ENCODE data around the gene RACGAP1. TPM values are rescaled to one million over a fixed set of nuclear protein-coding genes. Genes with fewer than 3 reads are reported as not detected.

RACGAP1 gene
- total and polyA plus RNA-seq, 2 of the 8 experiments (the other 6 are each of a cell fraction or from before 2014, with no cell fraction given), result 18.0 to 66.3 TPM

GRCh38 chr12:50051101-50051806 lies 26.0 kb upstream of the RACGAP1 start:
- H3K23me2 ChIP-seq (ENCODE audit: low read depth, low read length), result peaks cover 8% of the 10 kb centered on the region; the same call in 1 of the 2 replicates
- no peak overlapping the region for H3K9ac ChIP-seq (replicated peaks in 1 of 4; ENCODE audit: extremely low read depth in 1 of 4, low read depth in 3 of 4, low read length in 3 of 4)
- no peak overlapping the region for H2AFZ ChIP-seq (ENCODE audit: low read length)
- H2AK5ac ChIP-seq (ENCODE audit: low read depth, low read length), result 0 out of 2 replicates have a peak overlapping the region, but pooled peaks have one; percentile 34
- H2BK15ac ChIP-seq (ENCODE audit: low read length), result no peak overlapping the region
- H3K36me3 ChIP-seq (ENCODE audit: control insufficient read depth in 2 of 4, insufficient read depth in 4 of 4, low read length in 3 of 4), result no peaks in the 10 kb centered on the region
- peak overlapping the region; percentile 62 to 85 for H3K4me2 ChIP-seq (ENCODE audit: insufficient read depth in 1 of 2, low read depth in 2 of 2, low read length in 2 of 2)
- TF ChIP-seq POLR2AphosphoS5 (IDR thresholded peaks at IDR 0.05; ENCODE audit: low read depth, low read length) (no peak), TAF1 (IDR thresholded peaks at IDR 0.05; ENCODE audit: low read depth, low read length) (0 out of 2 replicates have a peak, but pooled peaks have one; percentile 15), TBP (IDR thresholded peaks at IDR 0.05; ENCODE audit: low read depth, low read length) (no peak), RFX5 (IDR thresholded peaks at IDR 0.05; ENCODE audit: borderline replicate concordance, low read depth, low read length) (no peak), CHD2 (IDR thresholded peaks at IDR 0.05; ENCODE audit: low read length) (no peak), BRCA1 (IDR thresholded peaks at IDR 0.05; ENCODE audit: low read depth, low read length) (no peak), HDAC2 (IDR thresholded peaks at IDR 0.05; ENCODE audit: borderline replicate concordance in 1 of 2, low read depth in 2 of 2, low read length in 2 of 2) (no peak), TAF7 (optimal IDR thresholded peaks at IDR 0.05; ENCODE audit: borderline replicate concordance, low read depth, low read length) (no peak), ASH2L (IDR thresholded peaks at IDR 0.05; ENCODE audit: low read length) (peak; percentile 16), SIN3A (conservative IDR thresholded peaks at IDR 0.05 in 1 of 2, IDR thresholded peaks at IDR 0.05 in 1 of 2; ENCODE audit: low read depth in 1 of 2, low read length in 2 of 2) (no peak), KDM4A (IDR thresholded peaks at IDR 0.05; ENCODE audit: low read depth, low read length, severe bottlenecking) (peak; percentile 3), TEAD4 (IDR thresholded peaks at IDR 0.05; ENCODE audit: low read depth, low read length) (0 out of 2 replicates have a peak, but pooled peaks have one; percentile 37)
- no peak overlapping the region for H2BK12ac ChIP-seq (ENCODE audit: low read depth, low read length)
- H4K5ac ChIP-seq (ENCODE audit: insufficient read length, low read depth, low read length), result no peak overlapping the region
- no peak overlapping the region for H2BK5ac ChIP-seq (ENCODE audit: low read depth, low read length)
- H3K27ac ChIP-seq (ENCODE audit: low read depth, low read length), result no peak overlapping the region
- no peak overlapping the region for H2BK20ac ChIP-seq (ENCODE audit: low read length)
- H3K27me3 ChIP-seq (replicated peaks in 1 of 4; ENCODE audit: control insufficient read depth in 3 of 4, extremely low read depth in 1 of 4, insufficient read depth in 3 of 4, low read length in 3 of 4), result peaks cover 21 to 65% (median 52%) of the 10 kb centered on the region in 4 experiments
- ChIA-PET CTCF (ENCODE audit: partially characterized antibody) (interaction anchor here (0.6 to 10.7 kb wide), 9 partner anchors 13 to 145 kb away, joined by 3 to 257 read pairs (median 5); no protein-coding TSS in a partner anchor), POLR2A (ENCODE audit: partially characterized antibody) (interaction anchor here (1.2 to 1.5 kb wide), 4 partner anchors 9 to 273 kb away, joined by 3 to 5 read pairs (median 4); partner anchors contain the start of genes CERS5 and SMARCD1)
- no peaks in the 10 kb centered on the region for H4K20me1 ChIP-seq (replicated peaks in 1 of 2; ENCODE audit: control insufficient read depth in 1 of 2, insufficient read depth in 2 of 2, low read length in 2 of 2)
- H3K4me1 ChIP-seq (replicated peaks in 1 of 4; ENCODE audit: control insufficient read depth in 3 of 4, insufficient read depth in 4 of 4, low read length in 3 of 4), result peaks cover 4 to 8% (median 7%) of the 10 kb centered on the region in 4 experiments
- no peaks in the 10 kb centered on the region for H3K79me1 ChIP-seq (ENCODE audit: low read depth, low read length)
- H2BK120ac ChIP-seq (replicated peaks; ENCODE audit: low read depth, low read length), result no peak overlapping the region
- peak overlapping the region; percentile 14 to 55 (median 28); a peak in 6 of 8 replicates for H3K4me3 ChIP-seq (ENCODE audit: extremely low read depth in 1 of 4, insufficient read depth in 2 of 4, low read depth in 3 of 4, low read length in 4 of 4)
- no peak overlapping the region for H3K18ac ChIP-seq (ENCODE audit: extremely low read depth, low read length)
- WGBS, 2 experiments (ENCODE audit: extremely low coverage in 1 of 2, insufficient coverage in 1 of 2, insufficient read length in 1 of 2, insufficient replicate concordance in 2 of 2, low coverage in 1 of 2, low lambda C conversion rate in 2 of 2, missing lambda C conversion rate in 1 of 2), result 7% methylated on average over 13 of the region's 14 CpGs; no CpG with 5 or more reads in 1 of the 2 experiments
- no peak overlapping the region for H4K8ac ChIP-seq (ENCODE audit: extremely low read depth, insufficient read depth, low read length)
- no peak overlapping the region for H3K14ac ChIP-seq (ENCODE audit: insufficient read length)
- no peak overlapping the region for H3K56ac ChIP-seq (replicated peaks; ENCODE audit: insufficient read length, low read depth, low read length)
- FAIRE-seq (no peak), DNase-seq (ENCODE audit: low read depth in 1 of 2, low spot score in 2 of 2) (peak in 1 of 2 experiments; percentile 68)
- no peaks in the 10 kb centered on the region for H3K79me2 ChIP-seq (ENCODE audit: control insufficient read depth in 1 of 2, insufficient read depth in 2 of 2, low read length in 2 of 2)
- H3K4ac ChIP-seq (replicated peaks; ENCODE audit: insufficient read length, low read depth, low read length), result no peak overlapping the region
- H4K91ac ChIP-seq (replicated peaks; ENCODE audit: insufficient read length, low read length), result no peak overlapping the region
- H3K23ac ChIP-seq (ENCODE audit: insufficient read length), result no peak overlapping the region
- no peaks in the 10 kb centered on the region for H3K9me3 ChIP-seq (ENCODE audit: insufficient read depth in 2 of 2, low read depth in 1 of 2, low read length in 1 of 2)
